Activated B cell treated with CpG ODN at 0.5 μM for 24 hours (primary cell): Measurements from ENCODE around the gene PTPRCAP. TPM values are rescaled to one million over a fixed set of nuclear protein-coding genes. Genes with fewer than 3 reads are reported as not detected.

Experiments used
- ATAC-seq: fragments of 200-7000 bp; cut with Tn5 transposase; one replicate; pipeline ENCODE4 v1.10.0; 2021; ENCODE audit warnings: low read depth, mild to moderate bottlenecking, moderate library complexity
- CTCF ChIA-PET: fragments of 350-600 bp; sonication (Branson Sonifier 250); formaldehyde crosslinking; loops from one replicate; lab custom pipeline; 2021; ENCODE audit warnings: antibody characterized with exemption; lab: Charles Lee
- POLR2A ChIA-PET: fragments of 350-600 bp; sonication (Branson Sonifier 250); formaldehyde crosslinking; loops from one replicate; lab custom pipeline; 2021; ENCODE audit warnings: antibody characterized with exemption; lab: Charles Lee
- DNase-seq: peaks from one replicate; pipeline ENCODE4 v3.0.0; 2022
- H3K27ac Mint-ChIP-seq: one replicate; pipeline ENCODE4 v1.8.0; 2020; ENCODE audit warnings: mixed read lengths
- H3K27me3 Mint-ChIP-seq: one replicate; pipeline ENCODE4 v1.8.0; 2021; ENCODE audit warnings: mixed read lengths
- H3K36me3 Mint-ChIP-seq: one replicate; pipeline ENCODE4 v1.8.0; 2021; ENCODE audit warnings: low read depth, mixed read lengths
- H3K4me1 Mint-ChIP-seq: one replicate; pipeline ENCODE4 v1.8.0; 2021; ENCODE audit warnings: mixed read lengths
- H3K4me3 Mint-ChIP-seq: one replicate; pipeline ENCODE4 v1.8.0; 2020; ENCODE audit warnings: mild to moderate bottlenecking, mixed read lengths
- H3K9me3 Mint-ChIP-seq: one replicate; pipeline ENCODE4 v1.8.0; 2020; ENCODE audit warnings: mixed read lengths
- intact Hi-C: fragments of 100-400 bp; cut with micrococcal nuclease; formaldehyde crosslinking; loops from one replicate; pipeline ENCODE4 v1.15.1; 2024
- total RNA-seq: library from RNA; stranded (reverse); gene quantifications from 2 replicates; pipeline ENCODE4 v1.2.3, GENCODE V29; 2022
- TF ChIP-seq, protein P1 (sequence below): fragments of 200-600 bp; IDR thresholded peaks from one replicate; pipeline ENCODE4 v1.8.0; 2022; ENCODE audit warnings: antibody characterized with exemption, mild to moderate bottlenecking

PTPRCAP gene
- total RNA-seq, 1 donor from 2014 or later = 328 TPM

DNA sequence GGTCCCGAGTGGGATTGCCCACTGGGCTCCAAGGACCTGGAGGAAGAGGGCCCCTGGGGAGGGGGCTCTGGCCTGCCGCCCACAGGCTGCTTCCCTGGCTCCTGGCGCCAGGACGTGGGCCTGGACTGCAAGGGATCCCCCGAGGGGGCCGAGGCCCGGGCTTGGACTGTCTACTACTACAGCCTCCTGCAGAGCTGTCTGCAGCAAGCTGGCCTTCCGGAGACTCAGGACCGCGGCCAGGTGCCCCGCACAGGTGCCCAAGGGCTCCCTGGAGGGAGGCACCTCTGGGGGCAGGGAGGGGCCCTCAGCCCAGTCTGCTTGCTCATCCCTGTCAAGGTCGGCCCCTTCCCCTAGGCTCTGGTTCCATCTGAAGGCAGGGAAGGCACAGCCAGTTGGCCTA is 20.1 kb downstream of the PTPRCAP start:
- intact Hi-C loops = no loop called here
- ChIA-PET POLR2A (interaction anchor here (0.6 to 13.9 kb wide), 16 partner anchors 9 to 389 kb away, joined by 3 to 404 read pairs (median 8); partner anchors contain the start of genes AIP, CDK2AP2, GSTP1 and PITPNM1), CTCF (interaction anchor here (1.4 to 5.0 kb wide), 4 partner anchors 10 to 35 kb away, joined by 3 to 53 read pairs (median 4); partner anchors contain the start of genes PPP1CA, PTPRCAP and TBC1D10C)
- Mint-ChIP-seq H3K27me3 (no peaks in the 10 kb centered on the region), H3K4me3 (no peak overlapping the region), H3K4me1 (peaks cover 69% of the 10 kb centered on the region), H3K9me3 (no peaks in the 10 kb centered on the region), H3K36me3 (no peaks in the 10 kb centered on the region), H3K27ac (peak overlapping the region; percentile 90)
- DNase-seq (no peak), ATAC-seq (no peak)
- TF ChIP-seq, protein P1, sequence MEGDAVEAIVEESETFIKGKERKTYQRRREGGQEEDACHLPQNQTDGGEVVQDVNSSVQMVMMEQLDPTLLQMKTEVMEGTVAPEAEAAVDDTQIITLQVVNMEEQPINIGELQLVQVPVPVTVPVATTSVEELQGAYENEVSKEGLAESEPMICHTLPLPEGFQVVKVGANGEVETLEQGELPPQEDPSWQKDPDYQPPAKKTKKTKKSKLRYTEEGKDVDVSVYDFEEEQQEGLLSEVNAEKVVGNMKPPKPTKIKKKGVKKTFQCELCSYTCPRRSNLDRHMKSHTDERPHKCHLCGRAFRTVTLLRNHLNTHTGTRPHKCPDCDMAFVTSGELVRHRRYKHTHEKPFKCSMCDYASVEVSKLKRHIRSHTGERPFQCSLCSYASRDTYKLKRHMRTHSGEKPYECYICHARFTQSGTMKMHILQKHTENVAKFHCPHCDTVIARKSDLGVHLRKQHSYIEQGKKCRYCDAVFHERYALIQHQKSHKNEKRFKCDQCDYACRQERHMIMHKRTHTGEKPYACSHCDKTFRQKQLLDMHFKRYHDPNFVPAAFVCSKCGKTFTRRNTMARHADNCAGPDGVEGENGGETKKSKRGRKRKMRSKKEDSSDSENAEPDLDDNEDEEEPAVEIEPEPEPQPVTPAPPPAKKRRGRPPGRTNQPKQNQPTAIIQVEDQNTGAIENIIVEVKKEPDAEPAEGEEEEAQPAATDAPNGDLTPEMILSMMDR = no peak

DNA sequence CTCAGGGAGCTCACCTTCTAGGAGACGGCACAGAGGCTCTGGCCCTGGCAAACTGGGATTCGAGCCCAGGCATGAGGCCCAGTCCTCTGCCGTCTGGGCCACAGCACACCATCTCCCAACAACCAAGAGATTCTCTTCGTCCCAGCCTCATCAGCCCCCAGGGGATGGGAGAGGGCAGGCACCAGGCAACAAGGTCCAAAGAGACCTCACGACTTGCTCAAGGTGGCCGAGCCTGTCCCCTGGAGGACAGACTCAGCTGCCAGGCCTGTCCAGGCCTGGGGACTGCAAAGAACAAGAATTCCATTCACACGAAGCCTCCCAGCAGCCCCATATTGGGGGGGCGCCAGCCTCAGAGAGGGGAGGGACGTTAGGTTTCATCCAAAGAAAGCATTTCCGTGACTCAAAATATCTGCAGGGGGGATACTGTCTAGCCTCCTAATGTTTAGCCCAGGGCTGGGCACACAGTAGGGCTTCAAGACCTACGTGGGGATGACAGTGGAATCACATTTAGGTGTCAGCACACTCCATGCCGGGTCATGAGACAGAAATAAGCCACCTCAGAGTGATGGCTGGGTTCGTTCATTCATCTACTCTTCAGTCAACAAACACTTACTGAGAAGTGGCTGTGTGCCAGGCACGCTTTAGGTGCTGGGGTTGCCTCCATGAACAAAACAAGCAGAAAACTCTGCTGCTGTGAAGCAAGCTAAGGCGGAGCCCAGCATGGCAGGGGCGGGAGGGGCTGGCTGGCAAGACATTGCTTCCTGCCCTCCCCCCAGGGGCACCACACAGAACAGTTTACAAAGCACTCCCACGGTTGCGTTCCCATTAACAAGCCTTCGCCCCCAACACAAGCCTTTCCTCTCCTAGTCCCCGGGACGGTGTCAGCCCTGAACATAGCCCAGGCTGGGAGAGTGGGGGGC is 20.8 kb downstream of the PTPRCAP start:
- H3K4me1 Mint-ChIP-seq = peaks cover 77% of the 10 kb centered on the region
- POLR2A ChIA-PET = interaction anchor here (0.5 to 13.9 kb wide), 11 partner anchors 9 to 290 kb away, joined by 3 to 404 read pairs (median 18); partner anchors contain the start of genes PITPNM1, POLD4, PPP1CA and PTPRCAP
- TF ChIP-seq, protein P1 = no peak
- DNase-seq (no peak), ATAC-seq (no peak)
- intact Hi-C loops = no loop called here
- CTCF ChIA-PET = interaction anchor here (0.8 to 5.0 kb wide), 3 partner anchors 14 to 34 kb away, joined by 3 to 53 read pairs (median 5); partner anchors contain the start of genes PPP1CA and TBC1D10C
- H3K27me3 Mint-ChIP-seq = no peaks in the 10 kb centered on the region
- no peaks in the 10 kb centered on the region for H3K36me3 Mint-ChIP-seq
- peak overlapping the region; percentile 72 for H3K4me3 Mint-ChIP-seq
- H3K27ac Mint-ChIP-seq = peak overlapping the region; percentile 90
- H3K9me3 Mint-ChIP-seq = no peaks in the 10 kb centered on the region

DNA sequence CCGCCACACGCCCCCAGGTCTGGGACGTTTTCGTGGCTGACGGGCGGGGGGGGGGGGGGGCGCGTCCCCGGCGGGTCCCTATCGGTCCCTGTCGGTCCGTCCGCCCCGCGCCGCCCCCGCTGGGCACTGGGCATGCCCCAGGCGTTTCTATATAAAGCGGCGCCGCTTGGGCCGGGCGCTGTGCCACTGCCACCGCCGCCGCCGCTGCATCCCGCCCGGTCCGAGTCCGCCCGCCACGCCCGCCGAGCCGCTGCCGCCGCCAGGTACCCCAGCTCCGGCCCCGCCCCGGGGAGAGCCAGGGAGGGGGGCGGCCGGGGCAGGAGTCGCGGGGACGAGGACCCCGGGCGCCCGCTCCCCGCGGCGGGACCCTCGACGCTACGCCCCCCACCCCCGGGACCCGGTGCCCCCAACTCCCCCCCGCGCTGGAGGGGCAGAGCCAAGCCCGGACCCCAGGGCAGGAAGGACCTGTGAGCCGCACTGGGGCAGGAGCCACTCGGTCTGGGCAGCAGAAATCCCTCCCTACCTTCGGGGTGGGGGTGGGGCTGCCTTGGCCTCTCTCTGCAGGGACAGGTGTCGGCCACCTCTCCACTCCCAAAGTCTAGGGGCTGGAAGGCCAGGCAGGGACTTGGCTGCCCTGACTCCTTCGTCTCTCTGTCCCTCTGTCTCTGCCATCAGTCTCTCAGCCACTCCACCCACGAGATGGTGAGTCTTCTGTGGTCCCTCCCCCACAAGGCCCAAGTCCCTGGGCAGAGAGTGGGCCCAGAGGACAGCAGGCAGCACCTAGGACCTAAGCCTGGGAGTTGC is 21.8 kb downstream of the PTPRCAP start, which contains the start of gene CARNS1:
Gene CARNS1 (plus strand): TSS at position 178 of the 804 bp plus-strand sequence. CDS start 522 bp downstream, at position 700.
- Mint-ChIP-seq H3K27ac (peak within 1 kb of the TSS; percentile 90), H3K4me1 (peaks cover 83% of the 10 kb centered on the region), H3K27me3 (no peaks in the 10 kb centered on the region), H3K9me3 (no peaks in the 10 kb centered on the region), H3K4me3 (peak within 1 kb of the TSS; percentile 83), H3K36me3 (no peaks in the 10 kb centered on the region)
- DNase-seq (no peak), ATAC-seq (no peak)
- TF ChIP-seq, protein P1 = no peak
- POLR2A ChIA-PET = interaction anchor here (0.5 to 13.9 kb wide), 6 partner anchors 8 to 289 kb away, joined by 5 to 404 read pairs (median 60); partner anchors contain the start of genes PPP1CA, PTPRCAP, RPS6KB2 and TBC1D10C
- CTCF ChIA-PET = interaction anchor here (0.8 kb wide), 1 partner anchor 14 kb away, joined by 3 read pairs; the partner anchor contains the start of gene PPP1CA
- intact Hi-C loops = no loop called here

DNA sequence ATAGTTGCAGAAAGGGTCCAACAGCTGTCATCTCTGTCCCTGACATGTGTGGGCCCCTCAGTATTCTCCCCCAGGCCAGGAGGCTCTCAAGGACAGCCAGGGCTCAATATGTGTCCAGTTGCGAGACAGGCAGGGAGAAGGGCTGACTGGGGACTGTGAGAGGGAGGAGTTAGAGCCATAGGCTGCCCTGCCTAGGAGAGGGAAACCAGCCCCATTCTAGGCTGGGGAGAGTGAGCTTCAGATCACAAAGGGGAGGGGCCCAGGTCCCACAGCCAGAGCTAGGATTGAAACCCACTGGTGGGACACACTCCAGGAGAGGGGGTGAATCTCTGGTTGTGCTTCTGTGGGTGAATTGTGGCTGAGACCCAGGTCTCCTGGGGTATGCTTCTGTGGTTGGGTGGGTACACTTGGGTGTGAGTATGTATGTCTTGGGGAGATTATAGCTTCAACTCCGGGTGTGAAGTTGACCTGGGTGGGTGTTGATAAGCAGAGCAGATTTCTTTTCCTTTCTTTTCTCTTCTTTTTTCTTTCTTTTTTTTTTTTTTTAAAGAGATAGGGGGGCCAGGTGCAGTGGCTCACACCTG is 24.1 kb downstream of the PTPRCAP start:
- intact Hi-C loops = no loop called here
- TF ChIP-seq, protein P1 = no peak
- H3K27ac Mint-ChIP-seq = peak overlapping the region; percentile 76
- DNase-seq (no peak), ATAC-seq (no peak)
- H3K4me3 Mint-ChIP-seq = peak overlapping the region; percentile 41
- peaks cover 4% of the 10 kb centered on the region for H3K36me3 Mint-ChIP-seq
- peaks cover 84% of the 10 kb centered on the region for H3K4me1 Mint-ChIP-seq
- ChIA-PET POLR2A (interaction anchor here (0.5 to 13.9 kb wide), 21 partner anchors 11 to 1149 kb away, joined by 3 to 404 read pairs (median 5); partner anchors contain the start of genes AIP, CDK2AP2, CORO1B and POLD4), CTCF (interaction anchor here (2.8 to 3.2 kb wide), 2 partner anchors 10 to 12 kb away, joined by 9 to 18 read pairs; partner anchors contain the start of genes PPP1CA and TBC1D10C)
- H3K9me3 Mint-ChIP-seq = no peaks in the 10 kb centered on the region
- no peaks in the 10 kb centered on the region for H3K27me3 Mint-ChIP-seq
